Coronary artery (tissue), 2 donors: Measurements from ENCODE around the gene FBXL16.

Experiments
- DNase-seq: peaks from one replicate; pipeline ENCODE4 v3.0.0-alpha.2; 2017; ENCODE audit warnings: low spot score
- H3K27ac ChIP-seq, 2 donors: fragments of 200-600 bp; sonication (generic); one replicate each; pipeline ENCODE4 v1.5.1; 2016 to 2019
- H3K4me3 ChIP-seq: fragments of 200-600 bp; sonication (generic); 2 replicates; pipeline ENCODE4 v1.5.1; 2016; ENCODE audit warnings: mild to moderate bottlenecking, moderate library complexity
- TF ChIP-seq, protein P1 (sequence below): fragments of 200-600 bp; sonication (generic); IDR thresholded peaks from one replicate; pipeline ENCODE4 v1.5.1; 2019; ENCODE audit warnings: antibody characterized with exemption

The FBXL16 gene

DNA sequence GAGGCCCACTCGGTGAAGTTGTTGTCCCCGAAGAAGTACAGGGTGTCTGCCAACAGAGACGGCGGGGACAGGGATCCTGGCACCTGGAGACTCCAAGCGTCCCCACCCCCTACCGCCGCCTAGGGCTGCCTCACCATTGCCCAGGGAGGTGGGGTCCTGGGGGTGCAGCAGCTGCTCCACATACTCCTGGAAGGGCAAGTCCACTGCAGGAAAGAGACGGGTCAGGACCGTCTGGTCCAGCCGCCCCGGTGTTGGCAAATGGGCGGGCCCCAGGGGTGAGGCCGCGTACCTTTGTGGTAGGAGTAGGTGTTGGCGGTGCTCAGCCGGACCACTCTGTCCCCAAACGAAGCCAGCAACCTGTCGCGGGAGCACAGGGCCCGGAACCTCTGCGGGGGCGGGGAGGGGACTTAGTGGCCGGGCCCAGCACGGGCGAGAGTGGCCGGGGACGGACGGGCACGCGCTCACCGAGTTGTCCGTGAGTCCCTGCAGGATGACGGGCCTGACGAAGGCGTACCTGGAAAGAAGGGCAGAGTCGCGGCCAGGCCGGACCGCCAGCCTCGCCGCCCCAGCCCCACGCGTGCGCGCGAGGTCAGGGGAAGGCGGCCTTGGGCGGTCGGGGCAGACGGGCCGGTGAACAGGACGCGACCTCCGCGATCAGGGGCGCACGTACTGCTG, 22.1 kb downstream of the FBXL16 start:
- TF ChIP-seq, protein P1, sequence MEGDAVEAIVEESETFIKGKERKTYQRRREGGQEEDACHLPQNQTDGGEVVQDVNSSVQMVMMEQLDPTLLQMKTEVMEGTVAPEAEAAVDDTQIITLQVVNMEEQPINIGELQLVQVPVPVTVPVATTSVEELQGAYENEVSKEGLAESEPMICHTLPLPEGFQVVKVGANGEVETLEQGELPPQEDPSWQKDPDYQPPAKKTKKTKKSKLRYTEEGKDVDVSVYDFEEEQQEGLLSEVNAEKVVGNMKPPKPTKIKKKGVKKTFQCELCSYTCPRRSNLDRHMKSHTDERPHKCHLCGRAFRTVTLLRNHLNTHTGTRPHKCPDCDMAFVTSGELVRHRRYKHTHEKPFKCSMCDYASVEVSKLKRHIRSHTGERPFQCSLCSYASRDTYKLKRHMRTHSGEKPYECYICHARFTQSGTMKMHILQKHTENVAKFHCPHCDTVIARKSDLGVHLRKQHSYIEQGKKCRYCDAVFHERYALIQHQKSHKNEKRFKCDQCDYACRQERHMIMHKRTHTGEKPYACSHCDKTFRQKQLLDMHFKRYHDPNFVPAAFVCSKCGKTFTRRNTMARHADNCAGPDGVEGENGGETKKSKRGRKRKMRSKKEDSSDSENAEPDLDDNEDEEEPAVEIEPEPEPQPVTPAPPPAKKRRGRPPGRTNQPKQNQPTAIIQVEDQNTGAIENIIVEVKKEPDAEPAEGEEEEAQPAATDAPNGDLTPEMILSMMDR, result no peak
- Histone ChIP-seq H3K27ac (peak overlapping the region; percentile 67 to 90), H3K4me3 (peak overlapping the region; percentile 98)
- DNase-seq, result no peak

DNA sequence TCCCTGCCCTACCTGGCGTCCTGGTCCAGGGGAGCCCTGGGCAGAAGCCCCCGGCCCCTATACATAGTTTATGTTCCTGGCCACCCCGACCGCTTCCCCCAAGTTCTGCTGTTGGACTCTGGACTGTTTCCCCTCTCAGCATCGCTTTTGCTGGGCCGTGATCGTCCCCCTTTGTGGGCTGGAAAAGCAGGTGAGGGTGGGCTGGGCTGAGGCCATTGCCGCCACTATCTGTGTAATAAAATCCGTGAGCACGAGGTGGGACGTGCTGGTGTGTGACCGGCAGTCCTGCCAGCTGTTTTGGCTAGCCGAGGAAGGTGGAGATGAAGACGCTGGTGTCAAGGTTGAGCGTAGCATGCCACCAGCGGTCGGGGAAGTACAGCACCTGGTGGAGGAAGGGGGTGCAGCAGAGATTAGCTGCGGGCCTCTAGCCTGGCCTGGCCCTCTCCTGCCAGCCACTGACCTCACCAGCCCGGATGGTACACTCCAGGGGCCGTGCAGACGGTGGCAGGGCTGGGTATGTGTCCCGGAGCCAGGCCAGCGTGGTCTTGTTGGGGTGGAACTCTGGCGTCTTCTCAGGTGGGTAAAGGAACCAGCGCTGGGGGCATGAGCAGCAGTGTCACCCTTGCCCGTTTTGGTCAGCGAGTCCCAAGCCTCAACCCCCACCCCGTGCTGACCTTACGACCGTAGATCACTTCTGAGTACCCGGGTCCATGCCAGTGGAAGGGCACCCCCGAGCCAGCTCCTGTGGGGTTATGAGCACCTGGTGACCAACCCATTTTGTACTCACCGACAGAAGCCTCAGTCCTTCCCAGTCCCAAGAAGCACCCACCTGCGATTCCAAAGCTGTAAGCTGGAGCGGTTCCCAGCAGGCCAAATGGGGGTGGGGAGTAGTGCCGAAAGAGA, 22.9 kb downstream of the FBXL16 start:
- Histone ChIP-seq H3K4me3 (peak overlapping the region; percentile 98), H3K27ac (no peak overlapping the region)
- TF ChIP-seq, protein P1, result no peak
- DNase-seq, result no peak

DNA sequence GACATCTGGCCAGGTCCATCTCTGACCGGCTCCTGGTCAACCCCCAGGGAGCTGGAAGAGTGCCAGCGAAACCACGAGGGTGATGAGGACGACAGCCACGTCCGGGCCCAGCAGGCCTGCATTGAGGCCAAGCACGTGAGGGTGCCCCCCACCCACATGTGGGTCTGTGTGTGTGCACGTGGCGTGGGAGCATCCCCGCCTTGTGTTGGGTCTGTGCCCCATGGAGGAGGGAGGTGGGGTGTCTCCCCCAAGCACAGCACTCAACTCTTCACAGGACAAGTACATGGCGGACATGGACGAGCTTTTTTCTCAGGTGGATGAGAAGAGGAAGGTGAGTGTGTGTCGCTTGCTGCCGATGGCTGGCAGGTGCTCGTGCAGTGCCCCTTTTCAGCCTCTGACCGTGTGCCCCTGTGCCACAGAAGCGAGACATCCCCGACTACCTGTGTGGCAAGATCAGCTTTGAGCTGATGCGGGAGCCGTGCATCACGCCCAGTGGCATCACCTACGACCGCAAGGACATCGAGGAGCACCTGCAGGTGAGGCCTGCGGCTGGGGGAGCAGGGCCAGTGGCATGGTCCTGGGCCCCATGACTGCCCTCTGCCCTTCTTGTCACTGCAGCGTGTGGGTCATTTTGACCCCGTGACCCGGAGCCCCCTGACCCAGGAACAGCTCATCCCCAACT, 23.7 kb downstream of the FBXL16 start:
- Histone ChIP-seq H3K4me3 (peak overlapping the region; percentile 97), H3K27ac (no peak overlapping the region)
- DNase-seq, result no peak
- TF ChIP-seq, protein P1, result no peak

DNA sequence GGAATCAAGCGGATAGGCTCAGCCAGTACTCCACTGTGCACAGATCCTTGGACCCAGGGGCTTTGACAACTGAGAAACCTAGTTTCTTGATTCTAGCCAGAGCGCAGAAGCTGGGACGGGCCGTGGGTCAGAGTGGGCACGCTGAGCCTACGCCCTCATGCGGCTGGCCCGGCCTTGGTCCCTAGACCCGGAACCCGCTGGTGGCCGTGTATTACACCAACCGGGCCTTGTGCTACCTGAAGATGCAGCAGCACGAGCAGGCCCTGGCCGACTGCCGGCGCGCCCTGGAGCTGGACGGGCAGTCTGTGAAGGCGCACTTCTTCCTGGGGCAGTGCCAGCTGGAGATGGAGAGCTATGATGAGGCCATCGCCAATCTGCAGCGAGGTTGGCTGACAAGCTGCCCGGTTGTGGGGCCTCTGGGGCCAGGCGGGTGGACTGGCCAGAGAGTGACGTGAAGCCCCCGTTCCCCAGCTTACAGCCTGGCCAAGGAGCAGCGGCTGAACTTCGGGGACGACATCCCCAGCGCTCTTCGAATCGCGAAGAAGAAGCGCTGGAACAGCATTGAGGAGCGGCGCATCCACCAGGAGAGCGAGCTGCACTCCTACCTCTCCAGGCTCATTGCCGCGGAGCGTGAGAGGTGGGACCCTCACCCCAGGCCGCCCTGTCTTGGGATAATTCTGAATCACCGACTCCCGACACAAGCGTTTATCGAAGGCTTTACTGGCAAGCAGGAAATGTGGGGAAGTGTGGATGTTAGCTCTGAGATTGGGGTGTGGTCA, 24.4 kb downstream of the FBXL16 start:
- H3K27ac ChIP-seq, result peak overlapping the region; percentile 73 to 98
- no peak for DNase-seq
- H3K4me3 ChIP-seq, result peak overlapping the region; percentile 97
- TF ChIP-seq, protein P1, result no peak

DNA sequence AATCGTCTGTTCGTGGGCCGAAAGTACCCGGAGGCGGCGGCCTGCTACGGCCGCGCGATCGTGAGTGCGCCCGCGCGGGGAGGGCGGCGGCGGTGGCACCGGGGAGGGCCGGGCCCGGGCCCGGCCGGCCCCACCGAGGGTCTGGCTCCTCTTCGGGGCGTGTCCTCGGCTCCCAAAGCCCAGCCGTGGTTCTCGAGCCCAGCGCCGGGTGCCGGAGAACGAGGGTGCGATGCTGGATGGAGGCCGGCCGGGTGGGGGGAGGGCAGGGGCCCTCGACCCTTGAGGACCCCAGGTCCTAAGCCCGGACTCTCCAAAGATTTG, 25.0 kb downstream of the FBXL16 start:
- H3K27ac ChIP-seq, result peak overlapping the region; percentile 73 to 98
- peak overlapping the region; percentile 97 for H3K4me3 ChIP-seq
- TF ChIP-seq, protein P1, result no peak
- no peak for DNase-seq

DNA sequence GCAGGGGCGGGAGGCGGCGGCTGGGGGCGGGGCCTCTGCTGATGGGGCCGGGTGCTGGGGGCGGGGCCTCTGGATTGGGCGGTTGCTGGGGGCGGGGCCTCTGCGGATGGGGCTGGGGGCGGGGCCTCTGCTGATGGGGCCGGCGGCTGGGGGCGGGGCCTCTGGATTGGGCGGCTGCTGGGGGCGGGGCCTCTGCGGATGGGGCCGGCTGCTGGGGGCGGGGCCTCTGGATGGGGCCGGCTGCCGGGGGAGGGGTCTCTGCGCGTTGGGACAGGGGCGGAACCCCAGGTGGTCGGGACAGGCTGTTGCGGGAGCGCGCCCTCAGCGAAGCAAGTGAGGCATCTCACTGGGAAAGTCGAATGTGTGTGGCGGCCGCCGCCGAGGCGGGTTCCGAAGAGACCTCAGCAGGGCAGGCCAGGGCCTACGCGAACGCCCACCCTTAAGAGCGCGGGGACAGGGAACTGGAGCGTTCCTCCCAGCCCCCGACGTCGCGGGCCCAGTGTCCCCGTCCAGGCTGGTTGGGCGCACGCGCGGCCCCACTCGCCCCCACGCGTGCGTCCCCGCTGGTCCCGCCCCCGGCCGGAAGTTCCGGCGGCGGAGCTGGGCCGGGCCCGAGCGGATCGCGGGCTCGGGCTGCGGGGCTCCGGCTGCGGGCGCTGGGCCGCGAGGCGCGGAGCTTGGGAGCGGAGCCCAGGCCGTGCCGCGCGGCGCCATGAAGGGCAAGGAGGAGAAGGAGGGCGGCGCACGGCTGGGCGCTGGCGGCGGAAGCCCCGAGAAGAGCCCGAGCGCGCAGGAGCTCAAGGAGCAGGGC, 25.6 kb downstream of the FBXL16 start, which contains the start of gene STUB1:
STUB1 (plus strand) TSS at position 597 of the 811 bp plus-strand sequence; CDS start at position 713, 116 bp downstream.
- peak; percentile 91 for DNase-seq
- TF ChIP-seq, protein P1, result no peak
- Histone ChIP-seq H3K4me3 (peak within 1 kb of the TSS; percentile 97), H3K27ac (peak within 1 kb of the TSS; percentile 73 to 98)
